ENCODE data around the gene IKZF1. TPM values are rescaled to one million over a fixed set of nuclear protein-coding genes. Genes with fewer than 3 reads are reported as not detected.

Gene IKZF1
- total and polyA plus RNA-seq, 2 donors (not counting 1 experiment from before 2014, with no cell fraction given), result 0.01 TPM; not detected in 1

- Histone ChIP-seq H3K27me3 (ENCODE audit: control insufficient read depth, insufficient read depth, low read length) (peaks cover 3% of the 10 kb centered on the region), H3K27ac (ENCODE audit: insufficient read depth, low read length) (no peak overlapping the region), H3K9me3 (ENCODE audit: control insufficient read depth, insufficient read depth, low read depth, low read length) (no peaks in the 10 kb centered on the region), H2AFZ (ENCODE audit: low read length) (no peak overlapping the region), H3K4me3 (replicated peaks in 1 of 4; ENCODE audit: control extremely low read depth in 1 of 4, insufficient read depth in 1 of 4, low read depth in 3 of 4, low read length in 4 of 4) (no peak overlapping the region), H3K36me3 (ENCODE audit: control insufficient read depth, insufficient read depth, low read length) (no peaks in the 10 kb centered on the region), H3K4me2 (ENCODE audit: extremely low read depth, insufficient read depth, low read length) (no peak overlapping the region), H4K20me1 (ENCODE audit: control insufficient read depth, extremely low read depth, insufficient read depth, low read length) (no peaks in the 10 kb centered on the region), H3K79me2 (ENCODE audit: control insufficient read depth, insufficient read depth, low read length) (no peaks in the 10 kb centered on the region), H3K4me1 (ENCODE audit: control insufficient read depth, extremely low read depth, insufficient read depth, low read length) (no peaks in the 10 kb centered on the region), H3K9ac (ENCODE audit: insufficient read depth, low read length) (no peak overlapping the region)
- DNase-seq (ENCODE audit: low read depth in 2 of 2), result no peak
- TF ChIP-seq CTCF (conservative IDR thresholded peaks at IDR 0.05 in 1 of 2, IDR thresholded peaks at IDR 0.05 in 1 of 2; ENCODE audit: low read depth in 1 of 2, low read length in 2 of 2) (no peak), EZH2 (IDR thresholded peaks at IDR 0.05; ENCODE audit: low read length, missing control alignments) (no peak)
These were observed 108.5 kb downstream of the IKZF1 start for GRCh38 chr7:50412973-50413372.

DNA sequence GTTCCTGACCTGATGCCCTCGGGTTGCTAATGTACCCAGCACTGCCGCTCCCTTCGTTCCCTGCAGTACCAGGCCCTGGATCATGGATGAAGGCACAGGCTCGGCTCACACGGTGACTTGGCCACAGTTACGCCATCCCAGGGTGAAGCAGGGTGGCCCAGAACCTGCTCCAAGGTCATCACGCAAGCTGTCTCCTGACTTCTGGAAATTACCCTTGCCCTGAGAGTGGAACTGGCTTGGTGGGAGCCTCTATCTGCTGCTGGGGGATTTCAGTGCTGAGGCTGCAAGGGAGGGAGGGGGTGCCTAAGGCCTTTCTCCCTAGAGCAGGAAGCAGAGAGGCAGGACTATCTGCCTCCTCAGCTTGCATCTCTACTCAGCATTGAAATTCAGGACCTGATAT is 109.0 kb downstream of the IKZF1 start:
- Histone ChIP-seq H3K36me3 (ENCODE audit: control insufficient read depth, insufficient read depth, low read length) (no peaks in the 10 kb centered on the region), H4K20me1 (ENCODE audit: control insufficient read depth, extremely low read depth, insufficient read depth, low read length) (no peaks in the 10 kb centered on the region), H3K27ac (ENCODE audit: insufficient read depth, low read length) (no peak overlapping the region), H3K27me3 (ENCODE audit: control insufficient read depth, insufficient read depth, low read length) (peaks cover 3% of the 10 kb centered on the region), H3K9ac (ENCODE audit: insufficient read depth, low read length) (no peak overlapping the region), H3K4me2 (ENCODE audit: extremely low read depth, insufficient read depth, low read length) (no peak overlapping the region), H2AFZ (ENCODE audit: low read length) (no peak overlapping the region), H3K4me1 (ENCODE audit: control insufficient read depth, extremely low read depth, insufficient read depth, low read length) (no peaks in the 10 kb centered on the region), H3K4me3 (replicated peaks in 1 of 4; ENCODE audit: control extremely low read depth in 1 of 4, insufficient read depth in 1 of 4, low read depth in 3 of 4, low read length in 4 of 4) (no peak overlapping the region), H3K9me3 (ENCODE audit: control insufficient read depth, insufficient read depth, low read depth, low read length) (no peaks in the 10 kb centered on the region), H3K79me2 (ENCODE audit: control insufficient read depth, insufficient read depth, low read length) (no peaks in the 10 kb centered on the region)
- DNase-seq (ENCODE audit: low read depth in 2 of 2), result no peak
- no peak for TF ChIP-seq CTCF (conservative IDR thresholded peaks at IDR 0.05 in 1 of 2, IDR thresholded peaks at IDR 0.05 in 1 of 2; ENCODE audit: low read depth in 1 of 2, low read length in 2 of 2)
- no peak for TF ChIP-seq EZH2 (IDR thresholded peaks at IDR 0.05; ENCODE audit: low read length, missing control alignments)

GRCh38 chr7:50415844-50416364 is 111.4 kb downstream of the IKZF1 start:
- Histone ChIP-seq H3K4me3 (replicated peaks in 1 of 4; ENCODE audit: control extremely low read depth in 1 of 4, insufficient read depth in 1 of 4, low read depth in 3 of 4, low read length in 4 of 4) (no peak overlapping the region), H3K4me1 (ENCODE audit: control insufficient read depth, extremely low read depth, insufficient read depth, low read length) (no peaks in the 10 kb centered on the region), H3K79me2 (ENCODE audit: control insufficient read depth, insufficient read depth, low read length) (no peaks in the 10 kb centered on the region), H2AFZ (ENCODE audit: low read length) (no peak overlapping the region), H3K9me3 (ENCODE audit: control insufficient read depth, insufficient read depth, low read depth, low read length) (no peaks in the 10 kb centered on the region), H3K4me2 (ENCODE audit: extremely low read depth, insufficient read depth, low read length) (no peak overlapping the region), H3K27ac (ENCODE audit: insufficient read depth, low read length) (no peak overlapping the region), H4K20me1 (ENCODE audit: control insufficient read depth, extremely low read depth, insufficient read depth, low read length) (no peaks in the 10 kb centered on the region), H3K27me3 (ENCODE audit: control insufficient read depth, insufficient read depth, low read length) (peaks cover 3% of the 10 kb centered on the region), H3K36me3 (ENCODE audit: control insufficient read depth, insufficient read depth, low read length) (no peaks in the 10 kb centered on the region), H3K9ac (ENCODE audit: insufficient read depth, low read length) (no peak overlapping the region)
- TF ChIP-seq CTCF (conservative IDR thresholded peaks at IDR 0.05 in 1 of 2, IDR thresholded peaks at IDR 0.05 in 1 of 2; ENCODE audit: low read depth in 1 of 2, low read length in 2 of 2) (no peak), EZH2 (IDR thresholded peaks at IDR 0.05; ENCODE audit: low read length, missing control alignments) (no peak)
- no peak for DNase-seq (ENCODE audit: low read depth in 2 of 2)
